GM12878 (cell line): ENCODE measurements around the gene C1orf198. TPM values are rescaled to one million over a fixed set of nuclear protein-coding genes. Genes with fewer than 3 reads are reported as not detected.

Experiments
- RAD21 ChIP-seq: IDR thresholded peaks from 2 replicates; pipeline ENCODE4 v1.6.1; 2011; ENCODE audit warnings: mild to moderate bottlenecking, low read depth, low read length, moderate library complexity; ENCODE audit not compliant: insufficient read depth
- RFX5 ChIP-seq: IDR thresholded peaks from 2 replicates; pipeline ENCODE4 v1.6.1; 2011; ENCODE audit warnings: low read depth, low read length, improper control_type of control experiment
- SKIL ChIP-seq: fragments of 450-650 bp; IDR thresholded peaks from 2 replicates; pipeline ENCODE4 v1.6.1; 2017; ENCODE audit warnings: mild to moderate bottlenecking, low read depth, inconsistent platforms; ENCODE audit not compliant: poor library complexity, severe bottlenecking
- SMAD1 ChIP-seq: fragments of 450-650 bp; IDR thresholded peaks from 2 replicates; pipeline ENCODE4 v1.6.1; 2018; ENCODE audit warnings: mild to moderate bottlenecking, low read depth; ENCODE audit not compliant: partially characterized antibody
- YY1 ChIP-seq: IDR thresholded peaks from 2 replicates; pipeline ENCODE4 v1.6.1; 2011; ENCODE audit warnings: low read depth, mild to moderate bottlenecking, low read length
- ZZZ3 ChIP-seq: IDR thresholded peaks from 2 replicates; pipeline ENCODE4 v1.6.1; 2011; ENCODE audit warnings: low read depth; ENCODE audit not compliant: control insufficient read depth, insufficient read length
- polyA plus RNA-seq, 11 experiments: library from polyadenylated mRNA; depleted of rRNA in 4 of 11; unstranded in 6 of 11; stranded (reverse) in 5 of 11; fragments of >200 nt; fragmentation: Nextera tagmentation in 4 of 11; fragmentation: Illumina TruSeq in 1 of 11; extraction: Ambion mirVana in 4 of 11; extraction: Trizol in 1 of 11; gene quantifications; 1 replicate in 1 of 11; 2 replicates in 10 of 11; pipeline versions ENCODE4 v1.2.1 to v1.2.3, GENCODE V29; 2011 to 2016; ENCODE audit warnings: inconsistent platforms in 2 of 11, missing spikeins in 2 of 11, low read depth in 1 of 11
- total RNA-seq, 4 experiments: library from RNA; depleted of rRNA in 3 of 4; stranded (reverse); fragments of >200 nt in 3 of 4; fragmentation: Illumina TruSeq in 1 of 4; extraction: Trizol in 1 of 4; gene quantifications; 2 replicates each; pipeline versions ENCODE4 v1.2.1 to v1.2.3, GENCODE V29; 2013 to 2021
- TF ChIP-seq, protein P1 (sequence below): IDR thresholded peaks from 2 replicates; pipeline ENCODE4 v1.6.1; 2012; ENCODE audit warnings: mild to moderate bottlenecking, low read depth, low read length

Gene C1orf198
- total and polyA plus RNA-seq, 10 of the 15 experiments (the other 5 are each of a cell fraction or from before 2014, with no cell fraction given) = 0.16 to 2.8 (median 1.1) TPM

DNA sequence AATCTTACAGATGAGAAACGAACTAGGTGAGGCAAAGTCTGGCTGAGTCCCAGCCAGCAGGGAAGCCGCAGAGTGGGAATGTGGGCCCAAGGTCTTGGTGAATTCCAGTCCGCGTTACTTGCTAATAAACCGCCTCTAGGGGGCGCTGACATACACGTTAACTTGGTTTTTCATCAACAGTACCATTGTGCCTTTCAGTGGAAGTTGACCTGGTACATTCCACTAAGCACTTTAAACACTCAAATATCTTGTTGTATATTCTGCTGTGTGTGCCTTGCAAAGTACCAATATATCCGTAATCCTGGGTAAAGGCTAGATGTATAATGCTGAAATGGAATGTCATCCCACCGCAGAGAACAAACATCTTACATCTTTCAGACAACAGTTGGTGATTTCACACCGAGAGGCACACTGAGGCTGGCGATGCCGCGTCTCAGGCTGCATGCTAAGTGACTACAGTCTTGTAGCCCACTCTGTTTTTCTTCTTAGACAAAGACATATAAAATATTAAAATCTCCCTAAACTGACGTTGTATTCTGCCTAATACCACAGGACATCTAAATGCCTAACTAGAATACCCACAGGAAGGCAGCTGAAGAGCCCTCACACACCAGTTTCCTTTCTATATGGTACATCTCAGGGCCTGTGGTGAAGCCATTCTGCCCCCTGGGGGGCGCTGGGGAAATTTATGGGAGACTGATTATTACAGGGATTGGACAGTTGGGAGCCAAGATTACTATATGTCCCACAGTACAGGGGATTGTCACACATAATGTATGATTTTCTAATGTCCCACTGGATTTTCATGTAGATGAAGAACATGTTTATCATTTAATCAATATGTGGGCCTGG, 49.2 kb upstream of the C1orf198 start (continued):
- no peak for TF ChIP-seq SKIL
- TF ChIP-seq YY1 = 0 out of 2 replicates have a peak, but pooled peaks have one; percentile 39
- no peak for TF ChIP-seq RFX5
- TF ChIP-seq, protein P1, sequence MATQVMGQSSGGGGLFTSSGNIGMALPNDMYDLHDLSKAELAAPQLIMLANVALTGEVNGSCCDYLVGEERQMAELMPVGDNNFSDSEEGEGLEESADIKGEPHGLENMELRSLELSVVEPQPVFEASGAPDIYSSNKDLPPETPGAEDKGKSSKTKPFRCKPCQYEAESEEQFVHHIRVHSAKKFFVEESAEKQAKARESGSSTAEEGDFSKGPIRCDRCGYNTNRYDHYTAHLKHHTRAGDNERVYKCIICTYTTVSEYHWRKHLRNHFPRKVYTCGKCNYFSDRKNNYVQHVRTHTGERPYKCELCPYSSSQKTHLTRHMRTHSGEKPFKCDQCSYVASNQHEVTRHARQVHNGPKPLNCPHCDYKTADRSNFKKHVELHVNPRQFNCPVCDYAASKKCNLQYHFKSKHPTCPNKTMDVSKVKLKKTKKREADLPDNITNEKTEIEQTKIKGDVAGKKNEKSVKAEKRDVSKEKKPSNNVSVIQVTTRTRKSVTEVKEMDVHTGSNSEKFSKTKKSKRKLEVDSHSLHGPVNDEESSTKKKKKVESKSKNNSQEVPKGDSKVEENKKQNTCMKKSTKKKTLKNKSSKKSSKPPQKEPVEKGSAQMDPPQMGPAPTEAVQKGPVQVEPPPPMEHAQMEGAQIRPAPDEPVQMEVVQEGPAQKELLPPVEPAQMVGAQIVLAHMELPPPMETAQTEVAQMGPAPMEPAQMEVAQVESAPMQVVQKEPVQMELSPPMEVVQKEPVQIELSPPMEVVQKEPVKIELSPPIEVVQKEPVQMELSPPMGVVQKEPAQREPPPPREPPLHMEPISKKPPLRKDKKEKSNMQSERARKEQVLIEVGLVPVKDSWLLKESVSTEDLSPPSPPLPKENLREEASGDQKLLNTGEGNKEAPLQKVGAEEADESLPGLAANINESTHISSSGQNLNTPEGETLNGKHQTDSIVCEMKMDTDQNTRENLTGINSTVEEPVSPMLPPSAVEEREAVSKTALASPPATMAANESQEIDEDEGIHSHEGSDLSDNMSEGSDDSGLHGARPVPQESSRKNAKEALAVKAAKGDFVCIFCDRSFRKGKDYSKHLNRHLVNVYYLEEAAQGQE = no peak
- TF ChIP-seq RAD21 = peak; percentile 79
- no peak for TF ChIP-seq SMAD1
- no peak for TF ChIP-seq ZZZ3
